DMS114 treated with DMSO at 0.1 percent for 48 hours (cell line): ENCODE measurements around the gene B4GALNT3.

Source experiments
- DNase-seq: peaks from one replicate; lab custom pipeline; 2025; ENCODE audit not compliant: unreplicated experiment; lab: John Stamatoyannopoulos, UW

The B4GALNT3 gene

GRCh38 chr12:591167-592023 lies 131.7 kb downstream of the B4GALNT3 start:
- no peak for DNase-seq

- DNase-seq: no peak
These were observed 132.3 kb downstream of the B4GALNT3 start for GRCh38 chr12:592024-592505.

- DNase-seq: no peak
These were observed 133.9 kb downstream of the B4GALNT3 start for GRCh38 chr12:593396-594270.

DNA sequence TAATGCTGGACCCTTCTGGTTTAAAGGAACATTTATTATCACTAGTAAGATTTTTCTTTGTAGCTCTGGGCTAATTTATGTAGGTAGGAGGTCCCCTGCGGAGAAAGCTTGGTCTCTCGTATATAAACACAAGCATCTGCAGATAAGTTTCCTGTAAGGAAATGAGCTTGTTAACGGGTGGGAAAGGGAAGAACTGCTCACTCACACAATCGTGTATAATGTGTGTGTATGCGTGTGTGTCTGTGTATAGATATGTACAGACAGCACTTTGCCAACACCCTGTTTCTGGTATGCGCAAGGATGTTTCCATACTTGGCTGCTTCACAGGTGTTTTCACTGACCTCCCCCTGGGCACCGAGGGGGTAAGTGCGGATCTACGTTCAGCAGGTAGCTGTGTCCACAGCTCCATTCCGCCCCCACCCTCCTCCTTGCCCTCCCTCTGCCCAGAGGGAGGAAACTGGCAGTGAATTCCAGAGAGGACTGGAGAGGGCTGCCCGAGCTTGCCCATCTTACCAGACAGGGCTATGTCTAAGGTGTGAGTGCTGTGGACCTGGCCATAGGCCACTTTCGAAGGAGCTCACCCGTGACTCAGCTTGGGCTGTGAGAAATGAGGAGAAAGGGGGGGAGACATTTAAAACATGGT lies 138.3 kb downstream of the B4GALNT3 start:
- DNase-seq: no peak

DNA sequence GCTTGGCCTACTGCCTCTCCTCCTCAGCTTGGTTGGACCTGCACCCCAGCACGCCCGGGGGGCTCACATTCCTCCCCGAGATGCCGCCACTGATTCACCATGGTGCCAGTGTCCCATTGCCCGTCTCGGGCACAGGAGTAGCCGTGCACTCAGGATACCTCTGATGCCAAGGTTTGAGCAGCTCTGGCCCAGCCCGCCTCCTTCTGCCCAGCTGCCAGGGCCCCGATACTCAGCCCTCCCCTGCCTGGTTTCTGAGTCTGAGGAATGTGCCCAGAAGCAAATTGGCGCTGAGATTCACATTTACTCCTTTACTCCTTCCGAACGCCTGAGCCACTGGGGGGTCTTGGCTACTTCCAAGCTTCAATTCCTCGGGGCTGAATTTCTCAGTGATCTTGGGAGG lies 140.0 kb downstream of the B4GALNT3 start:
- no peak for DNase-seq

GRCh38 chr12:601976-602699 lies 142.4 kb downstream of the B4GALNT3 start:
- no peak for DNase-seq

DNA sequence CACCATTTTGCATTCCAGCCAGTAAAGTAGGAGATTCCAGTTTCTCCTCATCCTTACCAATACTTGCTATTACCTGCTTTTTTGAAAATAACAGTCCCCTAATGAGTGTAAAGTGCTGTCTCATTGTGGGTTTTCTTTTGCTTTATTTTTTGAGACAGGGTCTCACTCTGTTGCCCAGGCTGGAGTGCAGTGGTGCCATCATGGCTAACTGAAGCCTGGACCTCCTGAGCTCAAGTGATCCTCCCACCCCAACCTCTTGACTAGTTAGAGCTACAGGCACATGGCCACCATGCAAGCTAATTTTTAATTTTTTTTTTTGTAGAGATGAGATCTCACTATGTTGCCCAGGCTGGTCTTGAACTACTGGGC lies 142.9 kb downstream of the B4GALNT3 start:
- no peak for DNase-seq

- DNase-seq: no peak
These were observed 145.2 kb downstream of the B4GALNT3 start for GRCh38 chr12:604956-605355.

DNA sequence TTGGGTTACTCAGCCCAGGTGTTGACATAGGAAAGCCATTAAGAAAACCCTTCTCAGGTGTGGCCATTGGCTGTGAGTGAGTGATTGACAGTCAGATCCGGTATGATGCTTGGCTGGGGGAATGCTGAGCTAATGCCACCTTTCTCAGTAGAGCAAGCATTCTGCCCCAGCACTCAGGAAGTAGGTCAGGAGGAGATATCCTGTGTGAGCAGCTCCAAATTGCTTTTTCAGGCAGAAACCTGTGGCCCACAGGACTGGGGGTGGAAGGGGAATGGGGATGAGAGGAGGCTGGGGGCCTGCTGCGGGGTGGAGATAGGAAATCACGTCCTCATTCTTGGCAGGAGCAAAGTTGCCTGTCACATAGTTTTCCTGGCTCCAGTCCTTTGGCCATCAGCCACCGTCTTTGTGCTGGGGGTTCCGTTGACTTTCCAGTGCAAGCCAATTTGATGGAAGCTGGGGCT lies 147.8 kb downstream of the B4GALNT3 start:
- no peak for DNase-seq

DNA sequence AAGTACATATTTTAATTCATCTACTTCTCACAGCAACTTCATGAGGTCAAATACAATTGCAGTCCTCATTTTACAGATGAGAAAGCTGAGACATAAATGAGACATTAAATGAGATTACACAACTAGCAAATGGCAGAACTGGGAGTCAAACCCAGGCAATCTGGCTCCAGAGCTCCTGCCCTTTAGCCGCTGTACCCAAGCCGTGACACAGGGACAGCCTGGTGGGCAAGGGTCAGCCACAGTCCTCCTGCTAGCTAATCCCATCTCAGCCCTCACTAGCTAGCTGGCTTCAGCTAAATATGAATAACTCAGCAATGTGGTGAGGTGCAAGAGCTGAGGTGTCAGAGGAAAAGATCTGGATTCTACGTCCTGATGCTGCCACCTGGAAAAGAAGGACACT lies 148.7 kb downstream of the B4GALNT3 start:
- DNase-seq: no peak

- no peak for DNase-seq
These were observed 149.2 kb downstream of the B4GALNT3 start for GRCh38 chr12:608921-609320.

- no peak for DNase-seq
These were observed 152.0 kb downstream of the B4GALNT3 start for GRCh38 chr12:611721-612120.

GRCh38 chr12:612293-612692 lies 152.6 kb downstream of the B4GALNT3 start:
- DNase-seq: no peak

GRCh38 chr12:612886-613285 lies 153.1 kb downstream of the B4GALNT3 start:
- DNase-seq: no peak
